GM18519 (cell line): ENCODE results near the gene ZDHHC11B.
"Not testable (repeated sequence)": the region's sequence is repeated elsewhere in the genome, so short reads cannot be mapped to it uniquely, and the experiment has no call there.

Experiments used
- ATAC-seq: cut with Tn5 transposase; IDR thresholded peaks from one replicate; pipeline ENCODE4 v1.9.1; 2021; ENCODE audit warnings: mild to moderate bottlenecking, moderate library complexity; ENCODE audit not compliant: unreplicated experiment, low FRiP score

The ZDHHC11B gene

GRCh38 chr5:770585-770984 lies 13.9 kb downstream of the ZDHHC11B start:
- ATAC-seq: not testable (repeated sequence)

DNA sequence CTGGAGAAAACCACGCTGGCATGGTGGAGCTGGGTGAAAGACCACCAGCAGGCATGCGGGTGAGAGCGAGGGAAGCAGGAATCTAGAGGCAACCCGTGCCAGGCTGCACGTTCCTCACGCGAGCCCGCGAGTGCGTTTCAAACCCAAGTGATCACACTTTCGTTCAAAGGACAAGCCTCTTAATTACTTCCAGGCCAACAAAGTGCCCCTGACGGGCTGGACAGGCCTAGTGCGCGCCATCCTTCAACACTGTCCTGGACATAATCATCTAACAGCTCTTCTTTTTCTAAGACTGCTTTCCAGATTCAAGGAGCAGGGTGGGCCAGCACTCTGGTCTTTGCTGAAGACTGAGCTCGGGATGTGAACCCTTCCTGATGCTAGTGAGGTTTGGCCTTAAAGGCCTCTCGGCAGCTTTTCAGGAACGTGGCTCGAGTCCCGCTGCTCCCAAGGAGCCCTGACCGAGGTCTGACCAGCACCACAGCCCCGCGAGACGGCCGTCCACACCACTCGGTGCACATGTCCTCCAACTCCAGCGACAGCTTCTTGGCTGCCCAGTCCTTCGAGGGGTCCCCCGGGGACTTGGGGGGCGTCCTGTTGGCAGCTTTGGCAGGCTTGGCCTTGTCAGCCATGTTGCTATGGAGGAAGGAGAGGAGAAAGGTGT lies 14.9 kb downstream of the ZDHHC11B start:
- ATAC-seq: not testable (repeated sequence)

DNA sequence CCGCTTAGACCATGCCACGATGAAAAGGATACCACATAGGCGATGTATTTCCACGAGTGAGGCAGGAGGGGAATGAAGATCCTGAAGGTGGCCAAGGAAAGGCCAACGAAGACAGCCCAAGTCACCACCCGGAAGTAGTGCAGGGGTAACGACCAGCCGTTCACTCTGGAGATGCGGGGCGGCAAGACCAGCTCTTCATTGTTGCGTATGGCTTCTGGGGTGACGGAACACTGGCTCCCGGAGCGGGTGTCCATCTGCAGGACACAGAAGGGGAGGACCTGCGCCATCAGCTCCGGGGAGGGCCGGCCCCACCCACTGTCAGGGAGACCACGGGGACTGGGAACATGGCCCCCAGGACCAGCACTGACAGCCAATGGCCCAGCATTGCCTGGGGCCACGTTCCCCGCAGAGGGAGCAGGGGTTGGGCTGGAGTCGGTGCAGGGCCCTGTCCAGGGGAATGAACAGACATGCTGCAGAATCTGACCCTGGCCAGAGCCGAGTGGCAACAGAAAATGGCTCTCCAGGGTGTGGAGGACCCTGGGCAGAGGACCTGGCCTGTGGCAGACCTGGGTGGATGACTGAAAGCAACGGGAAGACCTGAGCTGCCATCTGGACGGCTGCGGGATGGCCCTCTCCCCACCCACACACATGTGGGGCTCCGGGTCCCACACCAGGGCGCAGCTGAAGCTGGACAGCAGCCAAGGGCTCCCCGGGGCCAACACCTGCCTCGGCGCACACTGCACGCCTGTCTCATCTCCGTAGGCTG lies 17.7 kb downstream of the ZDHHC11B start:
- no peak for ATAC-seq

DNA sequence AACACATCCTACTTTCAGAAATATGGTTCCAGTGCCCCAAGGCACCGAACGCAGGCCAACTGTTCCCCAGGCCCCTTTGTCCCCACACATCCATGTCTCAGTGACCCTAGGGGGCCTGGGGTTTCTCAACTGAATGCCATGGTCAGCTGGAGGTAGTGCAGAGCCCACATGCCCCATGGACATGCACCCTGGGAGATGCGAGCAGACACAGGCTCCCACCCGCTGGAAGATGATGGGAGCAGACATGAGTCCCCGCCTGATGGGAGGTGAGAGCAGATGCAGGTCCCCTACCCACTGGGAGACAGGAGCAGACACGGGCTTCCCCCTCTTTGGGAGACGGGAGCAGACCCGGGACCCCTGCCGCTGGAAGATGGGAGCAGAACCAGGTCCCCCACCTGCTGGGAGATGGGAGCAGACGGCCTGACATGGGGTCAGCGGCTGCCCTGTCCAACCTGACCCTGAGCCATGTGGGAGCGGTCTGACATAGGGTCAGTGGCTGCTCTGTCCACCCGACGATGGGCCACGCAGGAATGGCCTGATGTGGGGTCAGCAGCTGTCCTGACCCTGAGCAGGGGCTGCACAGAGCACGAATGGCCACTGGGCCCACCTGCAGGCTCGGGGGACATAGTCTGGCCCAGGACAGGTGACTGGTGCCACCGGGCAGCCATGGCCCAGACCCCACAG lies 18.4 kb downstream of the ZDHHC11B start:
- ATAC-seq: no peak

- no peak for ATAC-seq
Measured at GRCh38 chr5:763998-764781, 20.3 kb downstream of the ZDHHC11B start.

GRCh38 chr5:763397-763796 lies 21.1 kb downstream of the ZDHHC11B start:
- ATAC-seq: no peak

GRCh38 chr5:762996-763395 lies 21.5 kb downstream of the ZDHHC11B start:
- not testable (repeated sequence) for ATAC-seq

GRCh38 chr5:761854-762710 lies 22.4 kb downstream of the ZDHHC11B start:
- no peak for ATAC-seq

DNA sequence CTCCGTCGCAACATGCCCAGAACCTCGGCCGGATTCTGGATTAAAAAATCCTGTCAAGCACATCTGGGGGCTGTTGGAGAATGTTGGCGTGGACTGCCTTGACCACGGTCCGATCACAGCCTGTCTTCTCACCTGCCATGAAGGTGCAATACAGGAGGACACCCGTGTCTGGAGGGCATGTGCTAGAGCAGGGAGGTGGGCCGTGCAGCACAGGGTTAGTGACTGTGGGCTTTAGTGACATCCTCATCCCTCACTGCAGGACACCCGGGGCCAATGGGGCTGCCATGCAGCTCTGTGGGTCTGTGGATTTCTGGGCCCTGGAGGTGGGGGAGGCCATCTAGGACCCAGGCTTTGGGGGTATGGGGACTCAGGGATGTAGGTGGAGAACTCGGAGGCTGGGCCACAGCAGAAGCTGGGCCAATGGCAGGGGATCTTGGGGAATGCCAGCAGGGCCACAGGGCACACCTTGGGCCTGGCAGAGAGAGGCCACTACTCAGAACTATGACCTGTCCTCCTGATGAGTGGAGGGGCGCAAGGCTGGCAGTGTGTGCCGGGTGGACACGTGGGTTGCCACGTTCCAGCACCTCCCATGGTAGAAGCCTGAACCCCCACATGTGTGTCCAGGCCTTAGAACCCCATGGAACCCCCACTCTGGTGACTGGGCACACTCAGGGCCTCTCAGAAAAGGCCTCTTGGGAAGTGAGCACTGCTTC lies 23.3 kb downstream of the ZDHHC11B start:
- ATAC-seq: no peak

DNA sequence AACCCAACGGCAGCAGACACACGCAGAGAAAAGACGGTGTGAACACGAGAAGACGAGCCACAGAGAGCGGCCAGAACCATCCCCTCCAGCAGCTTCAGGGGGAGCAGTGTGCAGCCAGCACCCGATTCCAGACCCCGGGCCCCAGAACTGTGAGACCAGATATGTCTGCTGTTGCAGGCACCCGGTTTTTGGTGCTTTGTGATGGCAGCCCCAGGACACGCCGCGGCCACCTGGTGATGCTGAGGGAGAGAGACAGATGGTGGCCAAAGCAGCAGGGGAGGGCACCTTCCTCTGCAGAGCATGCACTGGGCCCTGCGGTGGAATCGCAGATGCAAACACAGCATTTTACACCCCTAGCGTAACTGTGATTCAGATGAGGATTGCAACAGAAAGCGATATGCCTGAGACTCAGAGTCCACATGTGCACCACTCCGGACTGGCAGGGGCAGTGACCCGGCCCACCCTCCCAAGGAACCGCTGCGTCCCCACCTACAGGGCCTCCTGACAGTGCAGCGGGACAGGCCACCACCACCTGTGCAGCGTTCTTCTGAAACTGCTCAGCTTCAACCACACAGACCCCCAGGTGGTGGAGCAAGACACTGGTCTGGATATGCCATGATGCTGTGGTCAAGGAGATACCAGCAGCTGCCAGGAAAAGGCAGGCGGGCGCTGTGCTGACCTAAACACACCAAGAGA lies 24.0 kb downstream of the ZDHHC11B start:
- no peak for ATAC-seq

GRCh38 chr5:759781-760362 lies 24.7 kb downstream of the ZDHHC11B start:
- ATAC-seq: no peak

- no peak for ATAC-seq
Measured at GRCh38 chr5:759111-759751, 25.3 kb downstream of the ZDHHC11B start.

DNA sequence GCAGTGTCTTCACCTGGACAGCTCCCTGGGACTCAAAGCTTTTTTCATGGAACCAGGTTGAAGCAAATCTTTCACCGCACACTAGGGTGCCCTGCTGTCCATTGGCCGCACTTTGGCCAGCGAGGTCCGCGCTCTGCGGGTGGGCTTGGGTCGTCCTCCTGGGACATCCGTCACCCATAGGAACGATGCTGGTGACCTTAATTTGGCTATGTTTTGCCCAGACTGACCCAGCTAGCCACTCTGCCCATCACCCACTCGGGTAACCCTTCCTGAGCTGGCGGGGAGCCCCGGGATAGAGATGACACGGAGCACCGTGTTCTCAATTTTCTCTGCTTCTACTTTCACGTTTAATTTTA lies 25.9 kb downstream of the ZDHHC11B start:
- no peak for ATAC-seq

DNA sequence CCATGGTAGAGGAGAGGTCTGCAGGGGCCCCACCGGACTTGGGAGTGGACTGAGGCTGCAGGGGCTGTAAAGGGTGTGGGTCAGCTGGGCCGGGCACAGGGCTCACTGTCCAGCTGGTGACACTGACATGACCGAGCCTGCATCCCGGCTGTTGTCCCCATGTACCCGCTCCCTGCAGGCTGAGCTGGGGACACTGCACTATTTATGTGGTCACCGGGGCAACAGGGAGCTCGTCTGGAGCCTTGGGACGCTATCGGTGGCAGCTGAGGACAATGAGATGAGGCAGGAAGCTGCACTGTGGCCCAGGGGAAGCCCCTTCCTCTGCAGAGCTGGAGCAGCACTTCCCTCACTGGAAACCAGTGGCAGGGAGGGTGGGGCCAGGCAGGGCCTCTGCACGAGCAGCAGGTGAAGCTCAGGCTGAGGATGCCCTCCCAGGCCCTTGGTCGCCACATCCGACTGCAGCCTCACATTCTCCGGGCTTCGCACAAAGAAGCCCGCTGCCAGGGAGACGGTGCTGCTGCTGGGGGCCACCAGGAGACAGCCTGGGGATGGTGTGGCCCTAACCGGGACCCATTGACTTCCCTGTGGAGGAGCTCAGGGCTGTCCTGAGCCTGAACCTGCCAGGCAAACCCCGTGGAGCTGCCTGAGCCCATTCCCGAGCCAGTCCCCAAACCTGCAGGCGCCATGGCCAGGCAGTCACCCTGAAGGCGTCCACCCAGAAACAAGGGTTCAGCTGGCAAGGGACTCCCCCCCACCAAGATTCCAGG lies 26.4 kb downstream of the ZDHHC11B start:
- no peak for ATAC-seq

GRCh38 chr5:757346-757930 lies 27.1 kb downstream of the ZDHHC11B start:
- ATAC-seq: no peak

DNA sequence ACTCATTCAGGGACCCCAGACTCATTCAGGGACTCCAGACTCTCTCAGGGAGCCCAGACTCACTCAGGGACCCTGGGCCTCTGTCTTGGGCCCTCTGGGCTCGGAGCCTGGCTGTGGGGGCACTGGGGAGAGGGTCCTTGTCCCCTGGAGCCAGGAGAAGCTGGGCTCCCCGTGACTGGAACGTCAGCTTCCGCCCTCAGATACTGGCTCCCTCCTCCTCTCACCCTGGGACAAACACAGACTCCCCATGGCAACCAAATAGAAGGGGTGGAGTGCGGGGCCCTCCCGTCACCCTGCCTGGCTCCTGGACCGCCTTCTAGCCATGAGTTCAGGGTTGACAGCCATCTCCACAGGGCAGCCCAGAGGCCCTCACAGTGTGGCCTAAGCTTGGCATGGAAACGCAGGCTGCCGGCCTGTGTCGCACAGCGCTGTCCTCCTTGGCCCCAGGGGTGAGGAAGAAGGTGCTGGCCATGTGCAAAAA lies 27.6 kb downstream of the ZDHHC11B start:
- ATAC-seq: no peak

GRCh38 chr5:756171-756570 lies 28.4 kb downstream of the ZDHHC11B start:
- ATAC-seq: no peak
